GM23338 (cell line): ENCODE results near the gene LRRFIP1. TPM values are rescaled to one million over a fixed set of nuclear protein-coding genes. Genes with fewer than 3 reads are reported as not detected.

Source experiments
- ATAC-seq: fragments of 200-7000 bp; cut with Tn5 transposase; 3 replicates; pipeline ENCODE4 v1.9.1; 2020
- DNase-seq: peaks from one replicate; pipeline ENCODE4 v3.0.0-alpha.2; 2015; ENCODE audit warnings: low spot score
- H2AFZ ChIP-seq: fragments of 200-600 bp; sonication (generic); 2 replicates; pipeline ENCODE4 v1.8.0; 2016; ENCODE audit warnings: antibody characterized with exemption, mild to moderate bottlenecking, moderate library complexity
- H3F3A ChIP-seq: fragments of 200-600 bp; sonication (generic); replicated peaks from 2 replicates; pipeline ENCODE4 v1.8.0; 2017; ENCODE audit warnings: antibody characterized with exemption, mixed run types, low read depth
- H3K27ac ChIP-seq: fragments of 200-600 bp; sonication (generic); 2 replicates; pipeline ENCODE4 v1.6.1; 2016; ENCODE audit warnings: low read depth
- H3K27me3 ChIP-seq: fragments of 200-600 bp; sonication (generic); 2 replicates; pipeline ENCODE4 v1.8.0; 2016; ENCODE audit warnings: mild to moderate bottlenecking, mixed run types, moderate library complexity; ENCODE audit not compliant: insufficient read depth
- H3K36me3 ChIP-seq: fragments of 200-600 bp; sonication (generic); 2 replicates; pipeline ENCODE4 v1.8.0; 2016; ENCODE audit warnings: mild to moderate bottlenecking; ENCODE audit not compliant: insufficient read depth
- H3K4me1 ChIP-seq: fragments of 200-600 bp; sonication (generic); 2 replicates; pipeline ENCODE4 v1.8.0; 2016; ENCODE audit warnings: mild to moderate bottlenecking, moderate library complexity; ENCODE audit not compliant: insufficient read depth
- H3K4me2 ChIP-seq: fragments of 200-600 bp; sonication (generic); 2 replicates; pipeline ENCODE4 v1.7.1; 2017; ENCODE audit warnings: mixed run types
- H3K4me3 ChIP-seq: fragments of 200-600 bp; sonication (generic); 2 replicates; pipeline ENCODE4 v1.6.1; 2016; ENCODE audit warnings: mixed run types
- H3K79me2 ChIP-seq: fragments of 200-600 bp; sonication (generic); replicated peaks from 2 replicates; pipeline ENCODE4 v1.8.0; 2017; ENCODE audit warnings: mild to moderate bottlenecking; ENCODE audit not compliant: insufficient read depth
- H3K9me2 ChIP-seq: fragments of 200-600 bp; sonication (generic); 2 replicates; pipeline ENCODE4 v1.8.0; 2017; ENCODE audit not compliant: insufficient read depth
- H4K20me1 ChIP-seq: fragments of 200-600 bp; sonication (generic); replicated peaks from 2 replicates; pipeline ENCODE4 v1.8.0; 2017; ENCODE audit warnings: mild to moderate bottlenecking; ENCODE audit not compliant: insufficient read depth
- H3K27ac Mint-ChIP-seq: 2 replicates; pipeline ENCODE4 v1.8.0; 2020; ENCODE audit warnings: inconsistent platforms, mild to moderate bottlenecking, moderate library complexity, mixed read lengths
- H3K27me3 Mint-ChIP-seq: 3 replicates; pipeline ENCODE4 v1.8.0; 2022; ENCODE audit warnings: low read depth, mild to moderate bottlenecking, moderate library complexity, mixed read lengths, inconsistent platforms; ENCODE audit not compliant: insufficient read depth, poor library complexity
- H3K36me3 Mint-ChIP-seq: 3 replicates; pipeline ENCODE4 v1.8.0; 2021; ENCODE audit warnings: low read depth, mild to moderate bottlenecking, inconsistent platforms, moderate library complexity, mixed read lengths
- H3K4me1 Mint-ChIP-seq: 3 replicates; pipeline ENCODE4 v1.8.0; 2020; ENCODE audit warnings: mild to moderate bottlenecking, inconsistent platforms, mixed read lengths
- H3K4me3 Mint-ChIP-seq: 3 replicates; pipeline ENCODE4 v1.8.0; 2021; ENCODE audit warnings: moderate library complexity, mild to moderate bottlenecking, inconsistent platforms, mixed read lengths
- H3K9me3 Mint-ChIP-seq: 3 replicates; pipeline ENCODE4 v1.8.0; 2020; ENCODE audit warnings: moderate library complexity, mild to moderate bottlenecking, inconsistent platforms, mixed read lengths
- CREB1 ChIP-seq: fragments of 250-450 bp; sonication (Bioruptor Pico); IDR thresholded peaks from 2 replicates; pipeline ENCODE4 v1.5.0; 2020; ENCODE audit warnings: low read depth, mild to moderate bottlenecking, moderate library complexity
- CTCF ChIP-seq, 2 experiments: fragments of 200-600 bp in 1 of 2; sonication (generic) in 1 of 2; conservative IDR thresholded peaks; 2 replicates each; pipeline versions ENCODE4 v1.5.1 to v1.6.1; 2016 to 2017; ENCODE audit warnings: antibody characterized with exemption in 2 of 2, low read depth in 2 of 2, mild to moderate bottlenecking in 2 of 2, moderate library complexity in 1 of 2
- ETS1 ChIP-seq: IDR thresholded peaks from 2 replicates; pipeline ENCODE4 v1.6.1; 2016; ENCODE audit warnings: antibody characterized with exemption
- EZH2phosphoT487 ChIP-seq: fragments of 200-600 bp; sonication (generic); IDR thresholded peaks from one replicate; pipeline ENCODE4 v1.8.1; 2018; ENCODE audit warnings: antibody characterized with exemption; ENCODE audit not compliant: unreplicated experiment
- JUNB ChIP-seq: IDR thresholded peaks from one replicate; pipeline ENCODE4 v1.6.1; 2016; ENCODE audit warnings: antibody characterized with exemption; ENCODE audit not compliant: unreplicated experiment
- POLR2AphosphoS5 ChIP-seq: IDR thresholded peaks from 2 replicates; pipeline ENCODE4 v1.6.1; 2016; ENCODE audit warnings: antibody characterized with exemption, low read depth
- STAT1 ChIP-seq: IDR thresholded peaks from one replicate; pipeline ENCODE4 v1.6.1; 2016; ENCODE audit warnings: antibody characterized with exemption; ENCODE audit not compliant: unreplicated experiment
- ZNF114 ChIP-seq: fragments of 250-450 bp; sonication (Bioruptor Pico); IDR thresholded peaks from 2 replicates; pipeline ENCODE4 v1.5.0; 2020; ENCODE audit warnings: mild to moderate bottlenecking, moderate library complexity
- ZNF331 ChIP-seq: fragments of 250-450 bp; sonication (Bioruptor Pico); IDR thresholded peaks from 2 replicates; pipeline ENCODE4 v1.5.0; 2020; ENCODE audit warnings: low read depth, mild to moderate bottlenecking, moderate library complexity
- ZNF462 ChIP-seq: fragments of 250-450 bp; sonication (Bioruptor Pico); IDR thresholded peaks from 2 replicates; pipeline ENCODE4 v1.5.0; 2020; ENCODE audit warnings: mild to moderate bottlenecking, moderate library complexity
- polyA plus RNA-seq: library from polyadenylated mRNA; unstranded; fragments of >200 nt; fragmentation: Nextera tagmentation; extraction: Ambion mirVana; gene quantifications from 2 replicates; pipeline ENCODE4 v1.2.1, GENCODE V29; 2016
- total RNA-seq: library from RNA; depleted of rRNA; stranded (reverse); fragments of >200 nt; shearing (Covaris generic); gene quantifications from 2 replicates; pipeline ENCODE4 v1.2.3, GENCODE V29; 2014

The LRRFIP1 gene
- total and polyA plus RNA-seq, 2 experiments from 2014 or later, result 59.6 to 178 TPM

GRCh38 chr2:237633061-237633561 is 5.7 kb downstream of the LRRFIP1 start:
- Histone ChIP-seq H3K4me2 (no peak overlapping the region), H3K4me1 (peaks cover 12% of the 10 kb centered on the region), H3K27me3 (peaks cover 12% of the 10 kb centered on the region), H3K9me2 (no peaks in the 10 kb centered on the region; the same call in 1 of the 2 replicates), H3K4me3 (no peak overlapping the region), H3K79me2 (peaks cover 30% of the 10 kb centered on the region), H4K20me1 (no peaks in the 10 kb centered on the region), H3K27ac (no peak overlapping the region), H3K36me3 (0 out of 2 replicates have a peak, but pooled peaks cover 3% of the 10 kb centered on the region), H3F3A (no peaks in the 10 kb centered on the region), H2AFZ (no peak overlapping the region)
- ATAC-seq (no peak), DNase-seq (no peak)
- H3K4me1 Mint-ChIP-seq, result peaks cover 16% of the 10 kb centered on the region
- peaks cover 52% of the 10 kb centered on the region for H3K36me3 Mint-ChIP-seq
- TF ChIP-seq ZNF114 (CRISPR knock-in tag), result no peak
- no peak for TF ChIP-seq ZNF462
- H3K9me3 Mint-ChIP-seq, result peaks cover 23% of the 10 kb centered on the region
- H3K27ac Mint-ChIP-seq, result no peak overlapping the region
- H3K4me3 Mint-ChIP-seq, result no peak overlapping the region
- H3K27me3 Mint-ChIP-seq, result peaks cover 8% of the 10 kb centered on the region

- H3K4me3 Mint-ChIP-seq, result no peak overlapping the region
- ATAC-seq, result no peak
Observed at GRCh38 chr2:237636578-237636977, 9.2 kb downstream of the LRRFIP1 start.

More at GRCh38 chr2:237636578-237636977, 9.2 kb downstream of the LRRFIP1 start:
- TF ChIP-seq EZH2phosphoT487 (no peak), CREB1 (CRISPR knock-in tag) (no peak), JUNB (no peak), ZNF331 (CRISPR knock-in tag) (no peak), STAT1 (no peak), POLR2AphosphoS5 (no peak), ETS1 (no peak), CTCF (conservative IDR thresholded peaks at IDR 0.05; ENCODE audit: low read depth in 2 of 2) (no peak)
- Histone ChIP-seq H3K4me3 (no peak overlapping the region), H3F3A (no peaks in the 10 kb centered on the region), H3K4me2 (no peak overlapping the region), H4K20me1 (0 out of 2 replicates have a peak, but pooled peaks cover 4% of the 10 kb centered on the region), H3K4me1 (no peaks in the 10 kb centered on the region), H3K79me2 (peaks cover 25% of the 10 kb centered on the region), H3K36me3 (no peaks in the 10 kb centered on the region), H3K27me3 (no peaks in the 10 kb centered on the region), H3K9me2 (peaks cover 3% of the 10 kb centered on the region; the same call in 1 of the 2 replicates), H3K27ac (no peak overlapping the region), H2AFZ (no peak overlapping the region)
- no peak overlapping the region for H3K27ac Mint-ChIP-seq
- H3K9me3 Mint-ChIP-seq, result peaks cover 26% of the 10 kb centered on the region
- peaks cover 55% of the 10 kb centered on the region for H3K36me3 Mint-ChIP-seq
- H3K4me1 Mint-ChIP-seq, result no peaks in the 10 kb centered on the region
- no peak for DNase-seq
- peaks cover 3% of the 10 kb centered on the region for H3K27me3 Mint-ChIP-seq
